GM12874 (cell line): ENCODE measurements around the gene TPT1.

Experiments
- CTCF ChIP-seq: IDR thresholded peaks from 2 replicates; pipeline ENCODE4 v1.5.1; 2011; ENCODE audit warnings: low read depth, mild to moderate bottlenecking, control low read depth, low read length, moderate library complexity; ENCODE audit not compliant: insufficient read depth

Gene TPT1

DNA sequence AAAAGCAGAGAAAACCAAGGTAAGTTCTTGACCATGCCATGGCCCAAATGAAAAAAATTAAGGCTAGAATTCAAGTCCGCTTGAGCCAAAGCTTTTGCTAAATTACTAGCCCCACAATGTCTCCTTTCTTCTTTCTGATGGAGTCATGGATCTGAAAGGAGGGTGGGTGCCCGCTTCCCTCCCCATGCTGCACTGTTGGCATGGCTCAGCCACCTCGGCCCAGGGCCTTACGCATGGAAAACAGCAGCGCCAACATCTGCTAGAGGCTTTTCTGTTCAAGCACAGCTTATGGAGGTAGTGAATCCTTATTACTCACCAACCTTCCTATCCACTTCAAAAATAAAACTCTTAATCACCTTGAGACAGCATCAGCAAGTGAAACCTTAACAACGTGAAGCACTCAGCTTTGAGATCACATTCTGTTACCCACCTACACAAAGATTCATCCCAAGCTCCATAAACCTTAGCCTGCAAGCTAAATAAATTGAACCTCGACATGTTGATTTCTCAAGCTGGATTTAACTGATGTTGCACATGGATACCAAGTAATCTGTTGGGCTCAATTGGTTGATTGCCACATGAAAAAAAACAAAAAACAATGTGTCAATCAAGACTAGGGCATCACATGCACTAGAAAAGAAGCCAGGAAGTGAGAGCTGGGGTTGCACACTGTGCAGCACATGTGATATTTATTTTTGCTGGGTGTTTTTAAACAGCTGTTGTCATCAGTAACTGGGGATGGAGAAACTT lies 43.4 kb downstream of the TPT1 start:
- no peak for TF ChIP-seq CTCF

GRCh38 chr13:45296259-45296658 lies 44.7 kb downstream of the TPT1 start:
- no peak for TF ChIP-seq CTCF

GRCh38 chr13:45295536-45295935 lies 45.4 kb downstream of the TPT1 start:
- no peak for TF ChIP-seq CTCF

DNA sequence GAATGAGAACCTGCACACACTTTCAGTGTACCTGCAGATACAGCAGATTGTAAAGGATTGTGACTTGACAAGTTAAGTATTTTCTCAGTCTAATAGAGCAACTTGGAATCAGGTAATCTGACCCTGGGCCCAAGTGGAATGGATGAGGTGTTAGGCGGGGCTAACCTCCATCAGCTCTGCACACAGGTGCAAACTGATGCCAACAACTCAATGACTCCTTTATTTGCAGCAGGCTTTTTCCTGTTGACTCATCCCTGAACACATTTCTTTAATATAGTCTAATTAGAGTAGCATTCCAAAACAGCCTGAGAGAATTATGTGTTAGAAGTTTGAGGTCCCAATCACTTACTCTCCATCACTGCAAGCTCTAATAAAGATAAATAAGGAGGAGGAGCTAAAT lies 48.8 kb downstream of the TPT1 start:
- no peak for TF ChIP-seq CTCF

GRCh38 chr13:45289936-45290563 lies 50.9 kb downstream of the TPT1 start:
- TF ChIP-seq CTCF, result no peak
